Bronchial epithelial cell (primary cell): ENCODE results near the gene WDFY3. TPM values are rescaled to one million over a fixed set of nuclear protein-coding genes. Genes with fewer than 3 reads are reported as not detected.

Experiments used
- DNase-seq: peaks from one replicate; pipeline ENCODE4 v3.0.0-alpha.2; 2010; ENCODE audit warnings: low read depth
- FAIRE-seq: peaks from 2 replicates; lab custom pipeline; 2011; peaks lifted over from hg19 to GRCh38; lab: Jason Lieb, UNC
- H3K27me3 ChIP-seq: 2 replicates; pipeline ENCODE4 v1.5.1; 2011; ENCODE audit warnings: low read length; ENCODE audit not compliant: control insufficient read depth, insufficient read depth
- H3K36me3 ChIP-seq: 2 replicates; pipeline ENCODE4 v1.5.1; 2011; ENCODE audit warnings: low read length; ENCODE audit not compliant: control insufficient read depth, insufficient read depth
- H3K4me3 ChIP-seq: 2 replicates; pipeline ENCODE4 v1.5.1; 2011; ENCODE audit warnings: mild to moderate bottlenecking, low read depth, low read length, control low read depth
- total RNA-seq: library from RNA; depleted of rRNA; stranded (reverse); fragments of >200 nt; gene quantifications from 2 replicates; pipeline ENCODE4 v1.2.1, GENCODE V29; 2014
- TF ChIP-seq, protein P1 (sequence below): IDR thresholded peaks from 2 replicates; pipeline ENCODE4 v1.5.1; 2011; ENCODE audit warnings: mild to moderate bottlenecking, moderate library complexity, low read length, control low read depth, inconsistent platforms; ENCODE audit not compliant: insufficient read depth, severe bottlenecking

WDFY3 gene
- total RNA-seq, 1 donor from 2014 or later, result 33.2 TPM

DNA sequence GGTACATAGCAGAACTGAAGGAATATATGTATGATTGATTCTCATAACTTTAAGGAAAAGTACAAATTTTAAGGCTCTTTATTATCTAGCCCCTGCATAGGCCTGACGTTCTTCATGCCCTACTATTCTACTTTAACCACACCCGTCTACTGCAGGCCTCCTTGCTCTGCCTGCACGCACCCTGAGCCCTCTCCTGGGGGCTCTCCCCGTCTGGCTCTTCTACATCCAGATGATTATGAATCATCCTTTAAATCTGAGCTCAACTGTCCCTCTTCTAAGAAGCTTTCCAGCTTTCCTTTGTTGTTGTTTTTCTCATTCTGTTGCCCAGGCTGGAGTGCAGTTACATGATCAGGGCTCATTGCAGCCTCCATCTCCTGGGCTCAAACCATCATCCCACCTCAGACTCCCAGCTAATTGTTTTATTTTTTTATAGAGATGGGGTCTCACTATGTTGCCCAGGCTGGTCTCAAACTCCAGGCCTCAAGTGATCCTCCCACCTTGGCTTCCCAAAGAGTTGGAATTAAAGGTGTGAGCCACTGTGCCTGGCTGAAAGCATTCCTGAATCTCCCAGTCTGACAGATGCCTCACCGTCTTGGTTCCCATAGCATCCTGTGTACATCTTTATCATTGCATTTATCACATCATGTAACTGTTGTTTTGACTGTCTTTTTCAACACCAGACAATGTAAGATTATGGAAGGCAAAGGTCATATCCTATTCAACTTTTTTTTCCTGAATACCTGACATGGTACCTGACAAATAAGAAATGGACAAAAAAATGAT is 89.2 kb downstream of the WDFY3 start:
- no peak for FAIRE-seq
- Histone ChIP-seq H3K36me3 (no peaks in the 10 kb centered on the region), H3K4me3 (no peak overlapping the region), H3K27me3 (no peaks in the 10 kb centered on the region)
- DNase-seq, result no peak
- TF ChIP-seq, protein P1, sequence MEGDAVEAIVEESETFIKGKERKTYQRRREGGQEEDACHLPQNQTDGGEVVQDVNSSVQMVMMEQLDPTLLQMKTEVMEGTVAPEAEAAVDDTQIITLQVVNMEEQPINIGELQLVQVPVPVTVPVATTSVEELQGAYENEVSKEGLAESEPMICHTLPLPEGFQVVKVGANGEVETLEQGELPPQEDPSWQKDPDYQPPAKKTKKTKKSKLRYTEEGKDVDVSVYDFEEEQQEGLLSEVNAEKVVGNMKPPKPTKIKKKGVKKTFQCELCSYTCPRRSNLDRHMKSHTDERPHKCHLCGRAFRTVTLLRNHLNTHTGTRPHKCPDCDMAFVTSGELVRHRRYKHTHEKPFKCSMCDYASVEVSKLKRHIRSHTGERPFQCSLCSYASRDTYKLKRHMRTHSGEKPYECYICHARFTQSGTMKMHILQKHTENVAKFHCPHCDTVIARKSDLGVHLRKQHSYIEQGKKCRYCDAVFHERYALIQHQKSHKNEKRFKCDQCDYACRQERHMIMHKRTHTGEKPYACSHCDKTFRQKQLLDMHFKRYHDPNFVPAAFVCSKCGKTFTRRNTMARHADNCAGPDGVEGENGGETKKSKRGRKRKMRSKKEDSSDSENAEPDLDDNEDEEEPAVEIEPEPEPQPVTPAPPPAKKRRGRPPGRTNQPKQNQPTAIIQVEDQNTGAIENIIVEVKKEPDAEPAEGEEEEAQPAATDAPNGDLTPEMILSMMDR, result no peak

DNA sequence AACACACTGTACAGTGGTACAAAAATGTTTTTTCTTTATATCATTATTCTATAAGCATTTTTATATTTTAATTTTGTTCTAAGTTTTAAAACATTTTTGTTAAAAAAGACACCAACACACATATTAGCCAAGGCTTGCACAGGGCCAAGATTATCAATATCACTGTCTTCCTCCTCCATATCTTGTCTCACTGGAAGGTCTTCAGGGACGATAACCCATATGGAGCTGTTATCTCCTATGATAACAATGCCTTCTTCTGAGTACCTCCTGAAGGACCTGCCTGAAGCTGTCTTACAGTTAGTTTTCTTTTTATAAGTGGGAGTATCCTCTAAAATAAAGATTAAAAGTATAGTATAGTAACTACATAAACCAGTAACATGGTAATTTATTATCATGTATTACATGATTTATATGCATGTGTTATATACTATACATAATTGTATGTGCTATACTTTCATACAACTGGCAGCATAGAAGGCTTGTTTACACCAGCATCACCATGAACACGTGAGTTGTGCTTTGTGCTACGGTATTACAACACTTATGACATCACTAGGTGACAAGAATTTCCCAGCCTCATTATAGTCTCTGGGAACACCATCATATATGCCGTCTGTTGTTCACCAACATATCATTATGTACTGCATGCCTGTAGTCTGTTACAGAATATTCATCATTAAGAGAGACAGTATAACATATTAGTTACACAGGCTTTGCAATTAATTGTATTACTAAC is 90.7 kb downstream of the WDFY3 start:
- DNase-seq (no peak), FAIRE-seq (no peak)
- no peaks in the 10 kb centered on the region for H3K27me3 ChIP-seq
- TF ChIP-seq, protein P1, result no peak
- no peak overlapping the region for H3K4me3 ChIP-seq
- no peaks in the 10 kb centered on the region for H3K36me3 ChIP-seq

- Histone ChIP-seq H3K4me3 (no peak overlapping the region), H3K36me3 (no peaks in the 10 kb centered on the region), H3K27me3 (no peaks in the 10 kb centered on the region)
- FAIRE-seq, result no peak
- TF ChIP-seq, protein P1, result no peak
- DNase-seq, result no peak
These were observed 91.9 kb downstream of the WDFY3 start for GRCh38 chr4:84874619-84875018.

GRCh38 chr4:84870398-84871163 is 95.9 kb downstream of the WDFY3 start:
- no peak overlapping the region for H3K4me3 ChIP-seq
- no peaks in the 10 kb centered on the region for H3K27me3 ChIP-seq
- no peaks in the 10 kb centered on the region for H3K36me3 ChIP-seq
- peak; percentile 86 for FAIRE-seq
- TF ChIP-seq, protein P1, result no peak
- DNase-seq, result peak; percentile 52

DNA sequence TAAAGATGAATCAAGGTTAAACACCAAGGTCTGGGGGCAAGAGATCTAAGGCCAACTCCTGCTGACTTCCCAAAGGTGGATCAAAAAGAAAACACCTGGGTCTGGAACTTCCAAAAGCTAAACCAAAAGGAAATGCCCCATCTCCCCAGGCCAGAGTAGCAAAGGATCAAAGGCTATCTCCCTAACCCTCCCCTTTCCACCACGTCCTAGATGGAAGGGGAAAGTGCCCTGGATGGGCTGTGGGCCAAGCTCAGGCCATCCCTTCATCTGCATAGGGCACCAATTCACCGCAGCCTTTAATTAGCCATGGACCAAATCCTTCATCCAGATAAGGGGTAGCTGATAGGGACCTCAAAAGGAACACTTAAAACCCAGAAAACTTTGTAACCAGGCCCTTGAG is 100.2 kb downstream of the WDFY3 start:
- Histone ChIP-seq H3K27me3 (no peaks in the 10 kb centered on the region), H3K4me3 (no peak overlapping the region), H3K36me3 (no peaks in the 10 kb centered on the region)
- no peak for DNase-seq
- no peak for FAIRE-seq
- TF ChIP-seq, protein P1, result no peak
